ENCODE data around the gene ANGPTL3.

Gene ANGPTL3

GRCh38 chr1:62628506-62628905, 31.2 kb downstream of the ANGPTL3 start:
- DNase-seq (ENCODE audit: low spot score), result no peak

GRCh38 chr1:62637392-62638105, 40.2 kb downstream of the ANGPTL3 start:
- no peak for DNase-seq (ENCODE audit: low spot score)

- DNase-seq (ENCODE audit: low spot score), result no peak
Observed at GRCh38 chr1:62643283-62643682, 46.0 kb downstream of the ANGPTL3 start.

- DNase-seq (ENCODE audit: low spot score), result no peak
Observed at GRCh38 chr1:62652387-62652786, 55.1 kb downstream of the ANGPTL3 start.

GRCh38 chr1:62654744-62655143, 57.4 kb downstream of the ANGPTL3 start:
- DNase-seq (ENCODE audit: low spot score), result no peak

Measured in putamen (tissue), 1 donor.